NOMO-1 treated with DMSO at 0.1 percent for 48 hours (cell line): ENCODE results near the gene RNF4.
"Not testable (repeated sequence)": the region's sequence is repeated elsewhere in the genome, so short reads cannot be mapped to it uniquely, and the experiment has no call there.

ENCODE experiments used
- DNase-seq: peaks from one replicate; lab custom pipeline; 2025; ENCODE audit not compliant: unreplicated experiment; lab: John Stamatoyannopoulos, UW

The RNF4 gene

GRCh38 chr4:2486981-2487380 is 18.1 kb downstream of the RNF4 start:
- no peak for DNase-seq

GRCh38 chr4:2487632-2488031 is 18.7 kb downstream of the RNF4 start:
- no peak for DNase-seq

- no peak for DNase-seq
Measured at GRCh38 chr4:2489081-2489805, 20.3 kb downstream of the RNF4 start.

- no peak for DNase-seq
Measured at GRCh38 chr4:2489841-2490552, 21.1 kb downstream of the RNF4 start.

DNA sequence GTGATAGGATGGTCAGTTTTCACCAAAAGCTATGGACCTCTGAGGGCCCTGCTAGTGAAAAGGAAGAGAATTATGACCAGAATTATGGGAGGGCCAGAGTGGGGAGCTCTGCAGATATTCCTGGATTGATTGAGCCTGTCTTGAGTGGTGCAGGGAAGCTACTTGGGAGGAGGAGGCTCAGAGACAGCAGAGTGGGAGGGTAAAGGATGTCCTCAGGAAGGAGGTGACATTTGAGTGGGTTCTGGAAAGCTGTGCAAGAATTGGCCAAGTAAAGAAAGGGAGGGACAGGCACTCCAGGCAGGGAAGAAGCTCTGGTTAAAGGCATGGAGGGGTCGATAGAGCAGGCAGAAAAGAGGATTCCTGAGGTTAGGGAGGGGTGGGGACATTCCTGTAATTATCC is 24.1 kb downstream of the RNF4 start:
- no peak for DNase-seq

GRCh38 chr4:2494992-2495391 is 26.1 kb downstream of the RNF4 start:
- no peak for DNase-seq

DNA sequence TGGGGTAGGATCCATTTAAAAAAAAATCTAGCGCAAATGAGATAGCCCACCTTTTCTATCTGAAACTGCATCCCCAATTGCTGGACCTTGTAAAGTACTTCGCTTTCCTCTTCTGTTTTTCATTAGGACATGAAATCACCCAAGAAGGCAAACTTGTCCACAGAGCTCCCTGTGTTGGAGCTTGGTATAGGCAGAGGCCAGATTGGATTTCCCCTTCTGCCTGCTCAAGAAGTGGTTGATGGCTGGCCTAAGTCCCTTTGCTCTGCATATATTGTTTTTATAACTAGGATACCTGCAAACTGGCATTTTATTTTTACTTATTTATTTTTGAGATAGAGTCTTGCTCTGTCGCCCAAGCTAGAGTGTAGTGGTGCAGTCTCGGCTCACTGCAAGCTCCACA is 28.4 kb downstream of the RNF4 start:
- no peak for DNase-seq

- DNase-seq, result peak; percentile 95
Measured at GRCh38 chr4:2497931-2498330, 29.0 kb downstream of the RNF4 start.

DNA sequence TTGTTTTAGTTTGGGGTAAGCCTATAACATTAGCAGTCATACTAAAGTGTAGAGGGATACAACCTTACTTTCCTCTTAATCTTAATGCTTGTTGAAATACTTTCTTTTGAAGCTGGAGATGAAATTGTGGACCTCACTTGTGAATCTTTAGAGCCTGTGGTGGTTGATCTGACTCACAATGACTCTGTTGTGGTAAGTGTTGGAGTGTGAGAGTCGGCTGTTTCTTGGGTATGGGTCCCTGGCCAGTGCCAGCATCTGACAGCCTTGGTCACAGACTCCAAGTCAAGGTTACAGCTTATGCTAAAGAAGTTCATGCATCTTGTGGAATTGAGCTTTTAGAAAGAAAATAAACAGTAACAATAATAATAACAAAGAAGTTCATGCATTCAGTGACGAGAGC is 31.6 kb downstream of the RNF4 start:
- no peak for DNase-seq

DNA sequence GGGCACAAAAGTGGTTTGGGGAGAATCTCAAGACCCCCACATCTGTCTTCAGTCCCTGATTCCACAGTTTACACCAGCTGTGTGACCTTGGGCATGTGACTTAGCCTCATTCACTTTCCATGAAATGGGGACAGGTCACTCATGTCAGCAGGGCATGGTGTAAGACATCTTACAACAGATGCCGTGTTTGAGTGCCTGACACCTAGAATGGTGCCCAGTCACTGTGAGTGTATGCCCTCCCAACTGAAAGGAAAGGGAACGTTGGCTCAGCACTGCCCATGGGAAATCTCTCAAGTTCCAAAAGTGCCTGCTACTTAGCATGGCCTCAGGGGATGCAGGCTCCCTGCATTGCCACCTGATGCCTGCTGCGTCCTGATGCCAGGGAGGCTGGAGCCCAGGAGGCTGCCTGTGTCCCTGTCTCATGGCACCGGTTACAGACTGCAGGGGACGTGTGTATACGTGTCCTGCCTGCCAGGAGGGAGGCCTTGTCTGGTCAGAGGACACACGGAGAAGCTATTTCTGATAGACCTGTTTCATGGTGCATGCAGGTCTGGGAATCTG is 32.2 kb downstream of the RNF4 start:
- DNase-seq, result no peak

DNA sequence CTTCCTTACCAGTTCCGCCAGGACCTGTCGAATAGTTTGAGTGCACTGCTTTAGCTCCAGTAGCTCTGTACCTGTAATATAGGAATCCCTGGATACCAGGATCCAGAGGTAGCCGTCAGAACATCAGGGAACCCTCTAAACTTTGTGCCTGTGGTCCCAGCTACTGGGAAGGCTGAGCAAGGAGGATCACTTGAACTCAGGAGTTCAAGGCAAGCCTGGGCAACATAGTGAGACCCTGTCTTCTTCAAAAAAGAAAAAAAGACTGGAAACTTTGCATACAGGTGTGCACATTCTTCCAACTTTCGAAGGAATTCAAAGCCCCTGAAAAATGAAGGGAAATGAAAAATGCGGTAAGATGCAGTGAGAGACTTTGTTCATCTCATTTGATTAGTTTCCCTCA is 34.9 kb downstream of the RNF4 start:
- DNase-seq, result no peak

GRCh38 chr4:2507259-2507658 is 38.4 kb downstream of the RNF4 start:
- DNase-seq, result no peak

- DNase-seq, result no peak
Measured at GRCh38 chr4:2507855-2508254, 38.9 kb downstream of the RNF4 start.

GRCh38 chr4:2510351-2511259 is 41.7 kb downstream of the RNF4 start:
- DNase-seq, result no peak

GRCh38 chr4:2511645-2512131 is 42.8 kb downstream of the RNF4 start:
- DNase-seq, result no peak

DNA sequence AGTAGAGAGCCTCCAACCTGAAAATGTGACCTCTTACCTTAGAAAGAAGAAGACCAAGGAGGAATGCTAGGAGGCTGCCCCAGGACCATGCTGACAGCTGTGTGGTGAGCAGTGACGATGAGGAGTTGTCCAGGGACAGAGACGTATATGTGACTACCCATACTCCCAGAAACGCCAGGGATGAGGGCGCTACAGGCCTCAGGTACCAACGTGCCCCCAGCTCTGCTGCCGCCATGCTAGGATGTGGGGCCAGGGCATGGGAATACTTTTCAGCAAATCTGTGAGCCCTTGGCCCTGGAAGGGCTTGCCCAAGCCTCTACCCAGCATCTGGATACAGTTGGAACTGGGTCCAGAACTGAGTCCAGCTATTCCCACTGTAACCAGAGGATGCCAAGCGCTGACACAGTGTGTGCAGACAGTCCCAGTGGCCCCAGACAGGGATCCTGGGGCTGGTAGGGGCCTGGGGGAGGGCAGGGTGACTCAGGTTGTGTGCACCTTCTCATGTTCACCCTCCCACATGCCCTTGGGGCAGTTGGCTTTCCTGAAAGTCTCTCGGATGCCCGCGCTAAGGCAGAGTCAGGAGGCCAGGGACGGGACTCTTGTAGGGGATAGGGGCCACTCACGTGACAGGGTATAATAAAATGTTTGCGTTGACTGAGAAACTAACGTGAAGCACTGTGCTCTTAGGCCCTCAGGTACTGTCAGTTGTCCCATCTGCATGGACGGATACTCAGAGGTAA is 43.7 kb downstream of the RNF4 start:
- no peak for DNase-seq

DNA sequence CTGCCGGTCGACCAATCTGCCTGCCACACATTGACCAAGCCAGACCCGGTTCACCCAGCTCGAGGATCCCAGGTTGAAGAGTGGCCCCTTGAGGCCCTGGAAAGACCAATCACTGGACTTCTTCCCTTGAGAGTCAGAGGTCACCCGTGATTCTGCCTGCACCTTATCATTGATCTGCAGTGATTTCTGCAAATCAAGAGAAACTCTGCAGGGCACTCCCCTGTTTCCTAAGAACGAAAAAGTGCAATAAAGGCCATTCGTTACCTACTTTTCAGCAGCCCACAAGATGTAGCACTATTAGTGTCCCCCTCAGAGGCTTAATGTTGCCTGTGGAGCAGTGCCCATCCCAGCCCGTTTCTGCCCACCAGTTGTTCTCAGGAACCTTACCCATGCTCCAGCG is 45.3 kb downstream of the RNF4 start:
- not testable (repeated sequence) for DNase-seq

DNA sequence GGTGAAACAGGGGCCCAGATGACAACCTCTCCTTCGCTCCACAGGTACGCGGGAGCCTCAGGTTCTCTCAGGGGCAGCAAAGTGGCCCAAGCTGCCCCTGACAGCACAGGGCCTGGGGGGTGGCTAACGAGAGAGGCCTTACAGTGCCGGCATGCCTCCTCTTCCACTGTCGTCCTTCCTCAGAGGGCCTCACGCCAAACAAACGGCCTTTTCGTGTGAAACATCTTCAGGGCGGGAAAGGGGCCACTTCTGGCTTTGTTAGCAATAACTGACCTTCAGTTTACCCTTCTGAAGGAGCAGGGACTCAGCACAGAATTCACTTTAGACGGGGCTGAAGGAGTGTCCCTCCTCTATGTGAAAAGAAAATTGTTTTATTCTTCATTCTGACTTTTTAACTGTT is 46.0 kb downstream of the RNF4 start:
- not testable (repeated sequence) for DNase-seq

DNA sequence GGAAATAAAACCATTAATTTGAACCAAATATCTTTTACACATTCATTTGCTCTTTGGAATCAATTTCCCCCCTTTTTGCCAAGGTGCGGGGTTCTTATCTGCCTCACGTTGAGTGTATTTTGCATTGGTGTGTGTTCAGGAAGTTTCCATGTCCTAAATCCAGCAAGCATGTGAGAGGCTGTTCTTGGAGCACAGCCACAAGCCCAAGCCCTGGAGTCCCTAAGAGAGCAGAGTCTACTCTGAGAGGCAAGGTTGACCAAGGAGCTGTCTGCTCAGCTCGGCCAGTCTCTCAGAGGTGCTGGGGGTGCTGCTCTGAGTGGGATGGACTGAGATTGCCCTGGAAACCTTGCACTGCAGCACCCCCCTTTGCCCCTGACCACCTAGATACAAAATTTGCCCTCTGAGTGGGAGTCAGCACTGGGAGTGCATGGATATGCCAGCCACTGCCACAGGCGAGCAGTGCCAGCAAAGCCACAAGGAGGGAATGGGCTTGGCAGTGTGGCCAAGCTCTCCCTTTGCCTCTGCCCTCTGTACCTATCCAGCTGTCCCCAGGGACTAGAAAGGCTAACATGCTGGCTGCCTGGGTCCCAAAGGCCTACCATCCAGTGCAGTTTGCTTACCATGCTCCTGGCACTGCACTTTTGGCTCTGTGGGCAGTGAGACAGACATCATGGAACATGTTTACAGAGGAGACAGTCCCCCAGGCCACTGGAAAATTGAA is 47.1 kb downstream of the RNF4 start:
- DNase-seq, result no peak

- DNase-seq, result no peak
Measured at GRCh38 chr4:2516635-2517034, 47.7 kb downstream of the RNF4 start.
